GM15510 (cell line): ENCODE results near the gene ADCY5.

Experiments used
- POLR2A ChIP-seq: IDR thresholded peaks from 3 replicates; pipeline ENCODE4 v1.6.1; 2011; ENCODE audit warnings: borderline replicate concordance; ENCODE audit not compliant: insufficient read length; ENCODE audit errors: extremely low read depth

ADCY5 gene

GRCh38 chr3:123319760-123320159 is 129.1 kb downstream of the ADCY5 start:
- TF ChIP-seq POLR2A, result no peak

DNA sequence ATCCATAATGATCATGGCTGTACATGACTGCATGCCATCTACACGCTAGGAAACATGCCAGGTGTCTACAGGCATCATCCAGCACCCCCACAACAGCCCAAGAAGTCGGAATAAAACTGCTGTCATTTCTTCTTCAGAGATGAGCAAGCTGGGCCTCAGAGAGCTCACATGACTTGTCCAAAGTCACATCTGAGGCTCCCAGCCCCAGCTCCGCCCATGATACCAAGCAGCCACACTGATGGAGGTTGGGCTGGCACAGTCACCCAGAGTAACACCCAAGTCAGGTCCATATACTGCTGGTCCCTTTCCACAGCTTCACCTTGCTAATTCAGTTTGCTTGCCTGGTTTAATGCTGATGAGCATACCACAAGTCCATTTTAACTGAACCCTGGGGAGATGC is 130.5 kb downstream of the ADCY5 start:
- no peak for TF ChIP-seq POLR2A

GRCh38 chr3:123317716-123318115 is 131.2 kb downstream of the ADCY5 start:
- TF ChIP-seq POLR2A, result no peak

DNA sequence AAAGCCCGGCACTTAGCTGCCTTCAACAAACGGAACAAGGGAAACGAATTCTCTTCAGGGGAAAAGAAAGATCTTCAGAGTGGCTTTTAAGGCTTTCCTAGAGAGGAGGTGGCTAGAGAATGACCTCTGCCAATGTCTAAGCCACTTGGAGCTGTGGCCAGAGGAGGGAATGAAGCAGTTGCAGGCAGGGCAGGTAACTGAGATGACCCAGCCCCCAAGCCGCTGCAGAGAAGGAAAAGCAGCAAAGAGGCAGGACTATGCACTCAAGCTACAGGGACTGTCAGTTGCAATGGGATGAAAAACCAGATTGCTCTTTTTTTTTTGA is 133.7 kb downstream of the ADCY5 start:
- TF ChIP-seq POLR2A, result no peak

DNA sequence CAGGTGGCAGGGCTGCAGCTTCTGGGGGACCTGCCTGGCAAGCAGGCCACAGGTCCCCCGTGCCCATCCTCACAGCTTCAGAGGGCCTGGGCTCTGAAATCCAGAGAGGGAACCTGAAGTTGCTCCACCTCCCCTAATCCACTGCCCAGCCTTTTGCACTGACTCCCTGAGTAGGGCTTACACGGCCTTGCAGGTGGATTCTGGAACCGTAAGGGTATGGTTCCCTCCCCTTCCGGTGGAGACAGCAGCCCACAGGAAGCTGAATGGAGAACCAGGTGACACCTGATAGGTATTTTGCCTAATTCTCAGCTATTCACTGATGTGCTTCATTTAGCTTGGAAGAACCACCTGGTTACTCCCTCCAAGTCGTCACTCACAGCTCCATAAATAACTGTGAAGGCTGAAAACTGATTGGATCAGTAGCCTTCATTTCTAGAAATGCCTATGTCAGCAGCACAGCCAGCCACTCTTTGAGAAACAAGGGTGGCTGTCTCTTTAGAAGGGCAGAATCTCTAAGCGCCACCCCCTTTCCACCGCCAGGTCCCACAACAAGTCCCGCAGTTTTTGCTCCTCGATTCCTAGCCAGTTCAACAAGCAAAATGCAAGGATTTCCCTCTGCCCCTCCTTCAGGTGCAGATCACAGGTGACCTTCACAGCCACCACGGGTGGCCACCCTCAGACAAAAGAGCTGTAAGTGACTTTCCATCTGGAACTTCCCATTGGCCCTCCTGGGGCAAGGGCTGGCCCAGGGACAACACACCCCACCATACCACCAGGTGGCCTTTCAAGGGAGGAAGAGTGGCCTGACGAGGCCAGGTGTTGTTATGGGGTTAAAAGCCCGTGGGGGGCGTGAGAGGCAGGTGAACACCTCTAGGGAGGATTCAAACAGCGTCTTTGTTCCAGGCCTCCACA is 134.3 kb downstream of the ADCY5 start:
- no peak for TF ChIP-seq POLR2A

- no peak for TF ChIP-seq POLR2A
These were observed 135.0 kb downstream of the ADCY5 start for GRCh38 chr3:123313889-123314288.

DNA sequence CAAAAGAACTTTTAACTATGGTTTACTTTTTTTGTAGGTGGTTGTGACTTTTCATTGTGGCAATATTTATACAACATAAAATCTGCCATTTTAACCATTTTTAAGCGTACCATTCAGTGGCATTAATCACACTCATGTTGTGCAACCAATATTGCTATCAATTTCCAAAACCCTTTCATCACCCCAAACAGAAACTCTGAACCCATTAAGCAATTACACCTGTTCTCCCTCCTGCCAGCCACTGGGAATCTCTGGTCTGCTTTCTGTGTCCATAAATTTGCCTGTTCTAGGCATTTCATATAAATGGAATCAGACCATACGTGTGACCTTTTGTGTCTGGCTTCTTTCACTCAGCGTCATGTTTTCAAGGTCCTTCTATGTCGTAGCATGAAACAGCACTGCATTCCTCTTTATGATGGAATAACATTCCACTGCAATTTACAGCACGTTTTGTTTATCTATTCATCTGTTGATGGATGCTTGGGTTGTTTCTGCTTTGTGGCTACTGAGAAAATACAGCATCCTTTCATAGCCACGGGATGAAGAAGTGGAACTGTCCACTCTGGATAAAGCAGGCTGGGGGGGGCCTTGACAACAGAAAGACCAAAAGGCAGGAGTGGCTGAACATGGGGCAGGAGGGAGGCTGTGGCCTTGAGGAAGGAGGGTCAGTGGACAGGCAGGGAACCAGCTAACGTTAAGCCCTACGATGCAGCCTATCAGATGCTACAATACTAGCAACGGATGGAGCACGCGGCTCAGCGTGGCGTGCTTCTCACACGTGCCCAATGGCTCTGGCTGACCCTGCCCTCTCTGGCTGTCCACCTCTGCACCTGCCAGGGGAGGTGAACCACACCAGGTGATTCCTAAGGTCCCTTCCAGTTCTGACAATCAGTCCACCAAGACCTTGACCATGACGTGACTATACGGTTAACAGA is 136.3 kb downstream of the ADCY5 start:
- TF ChIP-seq POLR2A, result no peak

DNA sequence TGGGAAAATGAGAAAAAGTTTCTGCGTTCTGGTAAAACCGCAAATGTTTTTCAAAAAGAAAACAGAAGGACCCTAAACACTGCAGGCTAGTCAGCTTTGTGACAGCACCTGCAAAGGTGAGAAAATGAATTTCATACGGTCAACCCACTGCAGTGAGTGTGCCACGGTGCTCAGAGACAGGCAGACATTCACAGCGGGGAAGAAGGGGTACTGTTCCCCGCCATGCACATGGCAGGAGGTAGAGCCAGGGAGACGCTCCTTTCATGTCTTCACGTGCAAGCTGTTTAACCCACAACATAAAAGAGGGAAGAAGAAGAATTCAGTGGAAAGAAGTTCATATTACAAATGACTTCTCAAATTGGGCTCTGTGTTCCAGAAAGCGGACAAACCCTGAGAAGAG is 137.7 kb downstream of the ADCY5 start:
- no peak for TF ChIP-seq POLR2A

DNA sequence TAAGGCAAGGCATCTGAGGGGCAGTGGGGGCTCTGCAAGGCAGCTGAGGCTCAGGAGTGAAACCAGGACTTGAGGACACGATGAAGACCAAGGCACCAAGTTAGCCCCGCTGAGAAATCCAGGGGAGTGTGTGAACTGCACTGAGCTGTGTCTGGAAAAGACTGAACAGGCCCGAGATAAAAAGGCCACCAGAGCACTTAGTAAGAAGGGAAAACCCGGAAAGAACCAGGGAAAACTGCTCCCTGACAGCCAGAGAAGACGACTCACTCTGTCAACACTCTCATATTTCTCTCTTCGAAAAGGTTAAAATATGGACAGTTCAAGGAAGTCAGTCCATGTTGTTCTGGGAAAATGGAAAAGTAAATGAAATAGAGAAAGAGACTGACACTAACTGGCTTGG is 138.1 kb downstream of the ADCY5 start:
- no peak for TF ChIP-seq POLR2A

- TF ChIP-seq POLR2A, result no peak
These were observed 138.7 kb downstream of the ADCY5 start for GRCh38 chr3:123310186-123310585.

- TF ChIP-seq POLR2A, result no peak
These were observed 141.8 kb downstream of the ADCY5 start for GRCh38 chr3:123307064-123307463.

- no peak for TF ChIP-seq POLR2A
These were observed 143.7 kb downstream of the ADCY5 start for GRCh38 chr3:123305192-123305591.

DNA sequence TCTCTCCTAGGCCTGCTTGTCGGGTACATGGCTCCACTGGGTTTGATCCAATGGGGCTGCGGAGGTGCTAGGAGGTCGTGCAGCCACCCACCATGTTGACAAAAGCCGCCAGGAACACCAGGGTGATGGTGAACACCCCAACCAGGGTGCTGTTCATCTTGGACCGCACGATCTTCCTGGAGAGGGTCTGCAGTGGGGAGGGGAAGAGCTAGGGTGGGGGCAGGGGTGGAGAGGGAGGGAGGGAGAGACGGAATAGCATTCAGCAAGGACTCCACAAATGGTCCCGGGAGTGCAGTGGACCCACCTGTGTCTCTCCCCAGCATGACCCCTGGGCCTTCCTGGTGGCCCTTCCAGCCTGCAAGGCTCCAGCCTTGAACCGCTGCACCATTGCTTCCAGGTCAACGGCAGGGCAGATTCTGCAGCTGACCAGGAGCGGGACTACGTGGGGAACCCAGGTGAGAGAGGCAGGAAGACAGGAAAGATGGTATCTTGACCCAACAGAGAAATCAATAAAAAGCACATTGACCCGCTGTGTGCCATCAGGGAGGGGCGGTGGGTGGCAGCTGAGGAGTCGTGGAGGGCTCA is 144.8 kb downstream of the ADCY5 start:
- TF ChIP-seq POLR2A, result no peak

GRCh38 chr3:123302961-123303360 is 145.9 kb downstream of the ADCY5 start:
- no peak for TF ChIP-seq POLR2A

GRCh38 chr3:123301331-123302184 is 147.3 kb downstream of the ADCY5 start:
- TF ChIP-seq POLR2A, result no peak

DNA sequence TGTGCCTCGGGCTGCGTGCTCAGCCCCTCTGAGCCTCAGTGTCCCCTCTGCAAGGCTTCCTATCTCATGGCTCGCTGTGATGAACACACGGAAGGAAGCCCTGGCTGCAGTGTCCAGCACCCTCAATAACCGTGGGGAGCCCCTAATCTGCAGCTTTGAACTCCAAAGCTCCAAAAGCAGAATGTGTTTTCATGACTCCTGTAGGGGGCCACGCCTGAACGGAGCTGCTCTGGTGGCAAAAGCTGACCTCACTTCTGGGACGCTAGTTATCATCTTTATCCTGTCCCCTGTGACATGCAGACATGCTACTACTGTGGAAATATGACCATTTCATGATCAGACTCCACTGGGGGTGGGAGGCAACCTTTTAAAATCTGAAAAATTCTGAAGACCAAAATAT is 148.3 kb downstream of the ADCY5 start:
- no peak for TF ChIP-seq POLR2A
